ENCODE results near the gene BBS1.
"Not testable (repeated sequence)": the region's sequence is repeated elsewhere in the genome, so short reads cannot be mapped to it uniquely, and the experiment has no call there.

Gene BBS1

DNA sequence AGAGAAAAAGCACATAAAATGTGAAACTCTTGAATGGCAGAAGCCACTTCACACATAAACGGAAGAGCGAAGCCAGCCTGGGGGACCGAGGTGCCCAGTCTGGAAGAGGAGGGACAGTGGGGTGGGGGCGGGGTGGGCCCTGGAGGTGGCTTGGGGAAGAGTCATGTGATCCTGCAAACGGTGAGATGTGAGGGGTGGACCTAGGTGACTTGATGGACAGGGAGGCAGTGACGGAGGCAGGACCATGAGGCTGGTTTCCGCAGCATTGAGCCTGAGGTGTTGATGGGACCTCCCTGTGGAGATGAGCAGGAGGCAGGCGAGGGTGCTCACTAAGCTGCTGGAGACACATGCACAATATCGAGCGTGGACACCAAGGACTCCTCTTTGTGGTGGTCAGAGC lies 18.6 kb downstream of the BBS1 start:
- DNase-seq = no peak

DNA sequence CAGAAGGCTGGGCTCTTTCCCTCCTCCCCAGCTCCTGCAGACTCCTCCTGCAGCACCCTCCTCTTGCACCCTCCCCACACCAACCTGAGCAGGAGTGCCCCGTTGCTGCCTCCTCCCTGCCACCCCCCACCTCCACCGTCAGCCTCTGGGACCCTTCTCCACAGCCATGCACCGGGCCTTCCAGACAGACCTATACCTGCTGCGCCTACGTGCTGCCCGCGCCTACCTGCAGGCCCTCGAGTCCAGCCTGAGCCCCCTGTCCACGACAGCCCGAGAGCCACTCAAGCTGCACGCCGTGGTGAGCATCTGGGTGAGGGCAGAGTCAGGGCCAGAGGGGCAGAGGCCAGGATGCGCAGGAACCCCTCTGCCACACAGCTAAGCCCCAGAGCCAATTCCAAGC lies 19.2 kb downstream of the BBS1 start:
- no peak for DNase-seq

DNA sequence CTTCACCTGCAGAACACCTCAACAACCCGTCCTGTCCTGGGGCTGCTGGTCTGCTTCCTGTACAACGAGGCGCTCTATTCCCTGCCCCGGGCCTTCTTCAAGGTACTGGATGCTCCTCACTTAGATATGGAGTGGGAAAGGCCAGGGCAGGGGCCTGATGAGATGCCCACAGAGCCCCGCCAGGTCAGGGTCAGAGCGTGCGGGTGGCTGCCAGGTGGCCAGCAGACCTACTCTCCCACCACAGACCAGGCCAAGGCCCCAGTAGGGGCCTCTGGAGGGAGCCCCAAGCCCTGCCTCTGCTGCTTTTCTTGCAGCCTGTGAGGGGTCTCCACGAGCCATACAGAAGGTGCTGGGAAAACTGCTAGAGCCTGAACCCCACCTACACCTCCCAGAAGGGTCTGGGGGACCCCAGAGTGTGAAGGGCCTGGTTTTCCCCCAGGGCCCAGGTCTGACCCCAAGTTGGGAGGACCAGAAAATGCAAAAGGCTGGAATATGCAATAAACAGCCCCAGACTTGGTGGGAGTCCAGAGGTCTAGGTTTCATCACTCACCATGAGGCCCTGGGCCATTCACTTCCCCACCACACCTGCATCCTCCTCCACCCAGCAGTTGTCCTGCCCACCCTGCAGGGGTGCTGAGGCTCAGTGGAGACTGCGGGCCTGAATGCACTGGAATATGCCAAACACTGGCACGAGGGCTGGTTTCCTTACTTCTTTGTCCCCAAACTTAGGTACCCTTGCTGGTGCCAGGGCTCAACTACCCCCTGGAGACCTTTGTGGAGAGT lies 20.7 kb downstream of the BBS1 start:
- no peak for DNase-seq

DNA sequence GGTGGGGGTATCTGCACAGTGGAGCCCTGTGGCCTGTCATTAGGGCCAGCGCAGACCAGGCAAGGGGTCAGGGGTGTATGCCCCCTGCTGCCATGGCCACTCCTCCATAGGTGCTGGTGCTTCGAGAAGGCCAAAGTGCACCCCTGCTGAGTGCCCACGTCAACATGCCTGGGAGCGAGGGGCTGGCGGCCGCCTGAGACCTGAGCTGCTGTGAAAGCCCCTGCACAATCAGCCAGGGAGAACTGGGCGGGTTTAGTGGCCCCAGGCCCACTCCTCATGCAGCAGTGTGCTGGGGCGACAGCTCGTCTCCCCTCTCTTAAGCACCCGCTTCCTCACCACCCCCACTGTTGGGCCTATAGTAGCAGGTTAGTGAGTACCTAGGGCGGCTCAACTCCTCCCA lies 21.4 kb downstream of the BBS1 start:
- DNase-seq = no peak

DNA sequence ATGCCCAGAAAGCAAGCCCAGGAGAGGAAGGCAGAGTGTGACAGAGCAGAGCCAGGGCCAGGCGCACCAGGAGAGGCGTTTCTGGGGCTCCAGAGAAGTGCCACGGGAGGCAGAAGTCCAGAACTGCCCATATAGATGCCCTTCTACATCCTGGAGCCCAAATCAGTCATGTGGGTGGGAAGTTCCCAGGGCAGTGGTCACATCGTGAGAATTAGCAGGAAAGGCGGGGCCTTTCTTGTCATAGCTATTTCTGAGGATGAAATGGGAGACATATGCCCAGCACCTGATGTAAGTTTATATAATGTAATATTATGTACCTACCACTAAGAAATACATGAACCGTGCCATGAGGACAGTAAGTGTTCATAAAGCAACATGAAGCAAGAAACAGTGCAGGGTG lies 22.3 kb downstream of the BBS1 start:
- no peak for DNase-seq

DNA sequence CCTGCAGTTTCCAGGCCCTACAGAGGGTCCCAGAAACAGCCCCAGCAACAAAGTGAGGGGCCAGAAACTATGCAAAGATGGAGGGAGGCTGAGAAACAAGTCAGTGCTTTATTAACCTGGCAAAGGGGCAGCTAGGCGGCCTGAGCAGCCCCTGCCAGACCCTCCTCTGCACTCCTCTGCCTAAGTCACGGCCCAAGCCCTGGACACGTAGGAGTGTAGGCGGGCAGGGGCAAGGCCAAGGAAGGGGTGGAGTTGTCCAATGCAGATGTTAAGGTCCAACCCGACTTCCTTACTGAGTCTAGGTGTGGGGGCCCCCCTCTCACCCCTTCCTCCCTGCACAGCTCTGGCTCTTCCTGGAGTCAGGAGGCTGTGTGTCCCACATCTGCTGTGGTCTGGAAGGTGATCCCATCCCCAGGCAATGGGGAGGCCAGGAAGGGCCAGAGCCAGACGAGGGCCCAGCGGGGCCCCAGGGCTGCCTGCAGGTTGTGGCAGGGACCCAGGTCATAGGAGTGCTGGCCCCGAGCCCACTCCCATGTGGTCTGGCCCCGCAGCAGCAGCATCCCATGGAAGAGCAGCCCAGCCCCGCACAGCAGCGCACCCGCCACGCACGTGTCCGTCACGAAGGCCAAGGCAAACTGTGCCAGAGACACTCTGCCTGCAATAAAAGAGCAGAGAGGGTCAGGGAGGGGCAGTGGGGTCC lies 28.9 kb downstream of the BBS1 start:
- DNase-seq = no peak

DNA sequence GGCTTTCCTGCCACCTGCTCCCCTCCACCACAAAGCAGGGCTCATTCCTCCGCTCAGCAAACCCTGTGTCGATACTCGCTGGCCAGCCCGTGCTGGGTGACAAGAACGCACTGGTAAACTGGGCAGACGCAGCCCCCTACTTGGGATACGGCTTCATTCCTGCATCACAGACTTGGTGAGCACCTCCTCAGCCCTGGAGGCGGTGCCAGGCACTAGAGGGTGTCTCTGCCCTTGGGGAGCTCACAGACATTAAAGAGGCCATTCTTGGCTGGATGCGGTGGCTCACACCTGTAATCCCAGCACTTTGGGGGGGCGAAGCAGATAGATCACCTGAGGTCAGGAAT lies 29.4 kb downstream of the BBS1 start:
- no peak for DNase-seq

DNA sequence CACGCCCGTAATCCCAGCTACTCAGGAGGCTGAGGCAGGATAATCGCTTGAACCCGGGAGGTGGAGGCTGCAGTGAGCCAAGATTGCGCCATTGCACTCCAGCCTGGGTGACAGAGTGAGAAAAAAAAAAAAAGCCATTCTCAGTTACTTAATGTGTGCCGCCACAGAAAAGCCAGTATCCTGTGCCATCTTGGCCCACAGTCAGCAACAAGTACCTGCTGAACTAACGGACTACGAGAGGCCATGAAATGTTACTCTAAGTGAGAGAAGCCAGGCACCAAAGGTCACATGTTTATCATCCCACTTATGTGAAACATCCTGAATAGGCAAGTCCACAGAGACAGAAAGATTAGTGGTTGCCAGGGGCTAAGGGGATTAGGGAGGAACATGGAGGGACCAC lies 30.2 kb downstream of the BBS1 start:
- not testable (repeated sequence) for DNase-seq

DNA sequence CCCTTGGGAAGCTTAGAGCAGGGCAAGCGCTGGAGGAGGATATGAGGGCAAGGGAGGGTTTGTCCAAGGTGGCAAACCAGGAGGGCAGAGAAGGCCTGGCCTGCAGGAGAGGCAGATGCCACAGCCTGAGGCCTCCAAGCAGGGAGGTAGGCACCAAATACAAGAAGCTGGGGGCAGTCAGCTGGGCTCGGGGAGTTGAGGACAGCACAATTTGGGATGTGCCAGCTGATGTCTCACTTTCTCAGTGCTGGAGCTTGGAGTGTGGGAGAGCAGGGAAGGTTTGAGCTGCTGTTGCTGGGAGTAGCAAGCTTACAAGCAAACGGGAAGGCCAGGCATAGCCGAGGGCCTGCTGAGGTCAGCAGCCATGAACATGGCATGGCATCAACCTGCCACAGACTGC lies 31.5 kb downstream of the BBS1 start:
- no peak for DNase-seq

DNA sequence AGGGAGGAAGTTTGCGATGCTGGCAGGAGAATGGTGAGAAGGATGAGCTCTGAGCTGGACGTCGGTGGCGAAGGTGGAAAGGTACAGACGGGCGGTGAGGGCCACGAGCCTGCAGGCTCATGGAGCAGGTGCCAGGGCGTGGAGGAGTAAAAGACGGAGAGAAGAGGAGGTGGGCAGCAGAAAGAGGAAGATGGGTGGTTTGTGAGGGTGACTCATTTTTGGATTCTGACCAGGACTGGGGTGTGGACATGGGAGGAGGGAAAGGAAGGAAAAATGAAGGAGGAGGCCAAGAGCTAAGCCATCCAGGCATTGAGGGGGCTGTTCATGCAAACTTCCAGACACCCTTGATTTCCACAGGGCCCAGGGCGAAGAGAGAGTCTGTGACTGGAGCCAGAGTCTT lies 31.9 kb downstream of the BBS1 start:
- DNase-seq = no peak

DNA sequence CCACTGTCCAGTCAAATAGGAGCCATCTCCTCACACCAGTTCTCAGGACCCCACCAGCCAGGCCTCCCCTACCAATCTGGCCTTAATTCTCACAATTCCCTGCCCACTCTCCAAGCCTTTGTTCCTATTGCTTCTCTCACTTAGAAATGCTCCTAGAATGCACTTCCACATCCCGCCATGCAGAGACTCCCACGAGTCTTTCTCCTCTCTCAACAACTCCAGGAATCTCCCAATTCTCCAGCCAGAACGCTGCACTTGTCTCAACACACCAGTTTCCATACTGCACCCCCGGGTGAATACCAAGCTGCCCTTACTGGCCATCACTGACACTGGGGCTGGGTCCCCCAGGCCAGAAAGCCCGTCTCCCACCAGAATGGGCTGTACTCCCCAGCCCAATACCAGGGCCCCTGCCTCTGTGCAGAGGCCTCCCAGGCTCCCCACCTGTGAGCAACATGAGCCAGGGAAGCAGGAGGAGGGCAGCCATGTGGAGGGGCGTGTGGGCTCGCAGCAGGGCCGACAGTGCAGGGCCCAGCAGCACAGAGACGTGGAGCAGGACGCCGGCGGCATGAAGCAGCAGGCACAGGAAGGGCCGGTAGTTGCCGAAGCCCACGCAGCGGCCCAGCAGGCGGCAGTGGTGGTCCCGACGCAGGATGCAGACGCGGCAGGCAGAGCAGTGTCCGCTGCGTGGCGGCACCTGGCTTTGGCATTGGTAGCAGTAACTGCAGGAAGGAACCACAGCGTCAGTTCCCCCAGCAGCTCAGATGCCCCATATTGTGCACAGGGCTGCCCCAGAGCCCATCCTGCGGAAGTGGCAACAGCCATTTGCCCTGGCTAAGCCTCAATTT lies 33.0 kb downstream of the BBS1 start:
- DNase-seq = peak; percentile 76 to 82

DNA sequence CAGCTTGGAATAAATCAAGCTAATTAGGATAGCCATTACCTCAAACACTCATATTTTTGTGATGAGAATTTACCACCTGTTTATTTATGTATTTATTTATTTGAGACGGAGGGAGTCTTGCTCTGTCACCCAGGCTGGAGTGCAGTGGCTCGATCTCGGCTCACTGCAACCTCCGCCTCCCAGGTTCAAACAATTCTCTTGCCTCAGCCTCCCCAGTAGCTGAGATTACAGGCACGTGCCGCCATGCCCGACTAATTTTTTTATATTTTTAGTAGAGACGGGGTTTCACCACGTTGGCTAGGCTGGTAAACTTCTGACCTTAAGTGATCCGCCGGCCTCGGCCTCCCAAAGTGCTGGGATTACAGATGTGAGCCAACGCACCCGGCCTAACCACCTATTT lies 34.5 kb downstream of the BBS1 start:
- DNase-seq = not testable (repeated sequence)

DNA sequence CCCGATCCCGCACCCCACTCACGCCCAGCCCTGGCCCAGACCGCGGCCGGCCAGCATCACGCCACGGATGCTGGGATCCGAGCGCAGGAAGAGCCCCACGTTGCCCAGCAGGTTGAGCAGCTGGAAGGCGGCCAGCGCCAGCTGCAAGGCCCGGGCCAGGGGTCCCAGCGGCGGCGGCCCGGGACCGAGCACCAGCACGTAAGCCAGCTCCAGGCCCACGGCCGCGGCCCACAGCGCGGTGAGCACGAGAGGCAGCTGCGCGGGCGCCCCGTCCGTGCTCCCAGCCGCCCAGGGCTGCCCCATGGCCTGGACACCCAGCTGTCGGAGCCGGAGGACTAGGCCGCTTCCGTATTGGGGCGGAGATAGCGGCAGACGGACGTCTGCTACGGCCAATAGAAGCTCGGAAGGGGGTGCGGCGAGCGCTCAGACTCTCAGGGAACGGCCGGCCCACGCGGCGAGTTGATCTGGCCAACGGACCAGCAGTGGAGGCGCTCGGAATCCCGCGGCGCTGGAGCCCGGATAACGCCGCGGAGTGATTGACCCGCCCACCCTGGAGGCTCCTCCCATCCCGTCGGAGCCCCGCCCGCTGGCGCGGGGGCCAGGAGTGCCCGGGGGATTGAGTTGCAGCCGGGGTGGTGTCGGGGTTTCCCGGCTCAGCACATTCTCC lies 35.4 kb downstream of the BBS1 start, which contains the start of gene ZDHHC24:
ZDHHC24 (minus strand) TSS at position 348 of the 667 bp plus-strand sequence; CDS start at position 303, 45 bp downstream.
- peak; percentile 89 to 91 for DNase-seq

DNA sequence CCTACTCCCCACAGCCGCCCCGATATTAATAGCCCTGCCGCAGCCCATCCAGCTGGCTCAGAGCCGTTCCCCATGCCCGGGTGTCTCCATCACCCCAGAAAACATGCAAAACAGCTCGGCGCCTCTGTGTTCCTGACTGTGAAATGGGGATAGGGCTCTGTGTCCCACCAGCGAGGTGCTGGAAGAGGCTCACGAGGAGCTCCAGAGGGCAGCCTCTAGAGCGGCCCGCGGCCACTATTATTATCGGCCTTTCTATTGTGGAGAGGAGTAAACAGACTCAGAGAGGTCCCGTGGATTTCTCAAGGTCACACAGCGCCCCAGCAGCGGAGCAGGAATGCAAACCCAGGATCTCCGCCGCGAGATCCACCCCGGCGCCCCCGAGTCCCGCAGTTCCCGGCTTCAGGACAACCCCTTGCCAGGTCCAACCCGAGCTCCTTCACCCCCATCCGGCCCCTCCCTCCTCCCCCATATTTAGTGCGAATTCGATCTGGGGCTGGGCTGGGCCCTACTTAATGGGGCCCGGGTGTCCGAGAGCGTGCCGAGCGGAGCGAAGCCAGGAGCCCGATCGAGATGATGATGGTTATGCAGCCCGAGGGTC lies 36.0 kb downstream of the BBS1 start, which contains the start of gene ACTN3:
ACTN3 (plus strand) TSS at position 536 of the 598 bp plus-strand sequence; CDS start at position 571, 35 bp downstream.
- peak in 1 of 2 donors; percentile 19 for DNase-seq

DNA sequence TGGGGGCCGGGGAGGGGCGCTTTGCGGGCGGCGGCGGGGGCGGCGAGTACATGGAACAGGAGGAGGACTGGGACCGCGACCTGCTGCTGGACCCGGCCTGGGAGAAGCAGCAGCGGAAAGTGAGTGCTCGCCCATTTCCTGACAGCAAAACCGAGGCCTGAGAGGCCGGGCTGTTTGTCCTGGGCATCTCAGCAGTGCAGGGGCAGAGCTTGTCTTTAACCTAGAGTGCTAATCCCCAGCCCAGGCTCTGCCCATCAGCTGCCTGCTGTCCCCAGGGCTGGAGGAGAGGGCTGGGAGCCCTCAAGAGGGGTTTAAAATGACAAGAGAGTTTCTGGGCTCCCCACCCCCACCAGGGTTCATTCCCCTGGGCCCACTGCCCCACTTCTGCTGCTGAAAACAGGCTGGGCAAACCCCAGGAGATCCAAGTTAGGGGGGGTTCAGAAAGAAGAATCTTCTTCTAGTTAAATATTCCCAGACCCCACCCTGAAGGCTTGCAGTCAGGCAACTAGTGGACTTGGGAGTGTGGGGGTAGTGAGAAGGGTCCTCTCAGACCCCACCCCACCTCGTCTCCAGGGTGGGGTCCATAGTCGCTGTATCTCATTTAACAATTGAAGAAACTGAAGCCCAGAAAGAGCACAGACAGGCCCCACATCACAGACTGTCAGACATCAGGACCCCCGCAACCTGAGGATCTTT lies 36.7 kb downstream of the BBS1 start:
- DNase-seq = no peak

DNA sequence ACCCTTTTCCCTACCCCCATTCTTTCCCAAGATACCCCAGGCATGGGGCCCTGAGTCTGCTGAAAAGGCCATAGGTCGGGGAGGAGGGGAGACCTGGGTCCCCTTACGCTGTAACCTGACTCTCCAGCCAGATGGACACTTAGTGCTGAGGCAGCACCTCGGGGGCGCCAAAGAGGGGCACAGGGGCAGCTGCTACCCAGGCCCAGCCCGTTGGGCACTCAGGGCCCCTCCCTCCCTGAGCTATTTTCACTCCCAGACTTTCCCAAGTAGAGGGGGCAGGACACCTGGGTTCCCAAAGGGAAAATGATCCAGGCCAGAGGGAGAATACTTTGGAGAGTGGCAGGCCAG lies 37.2 kb downstream of the BBS1 start:
- DNase-seq = no peak

DNA sequence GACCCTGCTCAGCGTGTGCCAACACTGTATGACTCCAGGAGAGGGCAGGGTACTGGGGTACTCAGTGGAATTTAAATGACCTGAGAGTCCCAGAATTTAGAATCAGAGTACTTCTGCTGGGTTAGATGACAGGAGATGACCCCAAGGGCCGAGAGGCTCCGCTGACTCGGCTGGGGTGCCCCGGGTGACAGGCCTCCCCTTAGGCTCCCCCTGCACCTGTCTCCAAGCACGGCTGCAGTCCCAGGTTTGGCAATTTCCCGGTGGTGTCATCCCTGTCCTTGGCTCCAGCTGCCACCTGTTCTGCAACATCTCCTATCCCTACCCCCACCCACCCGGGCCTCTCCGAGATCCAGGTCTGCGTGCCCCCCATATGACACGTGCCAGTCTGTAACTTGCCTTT lies 37.6 kb downstream of the BBS1 start:
- no peak for DNase-seq

DNA sequence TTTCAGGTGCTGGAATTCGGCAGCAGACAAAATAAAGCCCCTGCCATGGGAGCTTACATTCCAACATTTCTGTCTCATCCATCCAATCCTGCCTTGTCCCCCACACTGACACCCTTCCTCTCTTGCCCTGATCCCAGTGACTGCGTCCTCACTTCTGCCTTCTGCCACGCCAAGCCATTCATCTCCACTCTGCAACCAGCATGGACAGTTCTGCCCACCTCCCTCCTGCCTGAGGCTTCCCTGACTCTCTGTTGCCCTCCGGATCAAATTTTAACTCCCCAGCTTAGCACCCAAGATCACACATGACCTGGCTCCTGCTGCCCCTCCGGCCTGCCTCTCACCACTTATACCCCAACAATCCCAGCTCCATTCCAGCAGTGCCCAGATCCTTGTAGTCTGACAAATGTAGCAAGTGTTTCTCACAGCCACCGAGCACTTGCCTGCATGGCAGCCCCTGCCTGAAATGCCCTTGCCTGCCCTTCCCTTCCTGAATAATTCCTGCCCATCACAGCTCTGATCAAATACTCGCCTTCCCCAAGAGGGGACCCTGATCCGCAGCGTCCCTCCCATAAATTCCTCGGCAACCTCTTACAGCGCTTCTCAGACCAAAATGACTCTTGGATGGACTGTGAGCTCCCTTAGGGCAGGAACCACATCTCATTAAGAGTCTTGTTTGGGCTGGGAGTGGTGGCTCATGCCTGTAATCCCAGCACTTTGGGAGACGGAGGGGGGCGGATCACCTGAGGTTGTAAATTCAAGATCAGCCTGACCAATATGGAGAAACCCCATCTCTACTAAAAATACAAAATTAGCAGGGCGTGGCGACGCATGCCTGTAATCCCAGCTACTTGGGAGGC lies 38.6 kb downstream of the BBS1 start:
- DNase-seq = no peak

DNA sequence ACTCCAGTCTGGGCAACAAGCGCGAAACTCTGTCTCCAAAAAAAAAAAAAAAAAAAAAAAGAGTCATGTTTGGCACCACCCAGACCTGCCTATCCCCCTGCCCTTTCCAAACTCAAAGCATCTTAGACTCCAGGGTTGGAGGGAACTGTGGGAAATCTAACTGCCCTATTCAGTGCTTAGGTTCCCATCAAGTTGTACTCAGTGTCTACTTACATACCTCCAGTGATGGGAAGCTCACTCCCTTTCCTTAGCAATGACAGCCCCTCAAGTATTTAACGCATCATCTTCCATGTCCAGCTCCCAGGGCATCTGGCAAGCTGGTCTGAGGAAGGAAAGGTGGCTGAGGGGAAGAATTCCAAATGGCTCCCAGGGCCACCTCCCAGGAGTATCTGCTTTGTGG lies 39.3 kb downstream of the BBS1 start:
- DNase-seq = no peak

DNA sequence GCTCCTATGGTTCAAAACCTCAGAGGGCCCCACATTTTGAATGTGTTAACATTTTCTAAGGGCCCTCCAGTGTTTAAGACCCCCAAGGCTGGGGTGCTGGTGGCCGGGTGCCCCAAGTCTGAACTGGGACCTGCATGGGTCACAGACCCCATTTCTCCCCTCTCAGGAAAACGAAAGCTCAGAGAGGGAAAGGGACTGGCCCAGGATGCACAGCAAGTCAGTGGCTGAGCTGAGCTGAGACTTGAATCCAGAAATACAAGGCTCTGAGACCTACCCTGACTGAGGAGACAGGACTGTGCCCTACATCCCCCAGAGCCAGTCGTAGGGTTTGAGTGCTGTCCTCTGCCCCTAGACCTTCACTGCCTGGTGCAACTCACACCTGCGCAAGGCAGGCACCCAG lies 40.5 kb downstream of the BBS1 start:
- no peak for DNase-seq

DNA sequence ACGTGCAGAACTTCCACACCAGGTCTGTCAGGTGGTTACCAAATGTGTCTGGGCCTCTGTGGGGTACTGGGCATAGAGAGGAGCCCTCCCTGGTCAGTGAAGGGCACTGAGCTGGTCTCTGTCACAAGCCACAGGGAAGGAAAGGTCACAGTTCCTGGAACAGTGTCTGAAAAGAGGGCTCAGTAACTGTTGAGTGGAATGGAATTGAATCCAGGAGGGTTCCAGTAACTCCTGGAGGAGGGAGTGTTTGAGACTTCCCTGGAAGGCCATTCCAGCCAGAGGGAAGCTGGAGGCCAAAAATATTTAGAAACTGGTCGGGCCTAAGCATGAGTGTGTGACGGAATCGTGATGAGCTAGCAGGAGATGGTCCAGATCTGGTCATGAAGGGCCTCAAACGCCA lies 44.2 kb downstream of the BBS1 start:
- DNase-seq = no peak

Data from CD4-positive, alpha-beta T cell treated with Interferon alpha-2 for 1 hour (primary cell).